HCT116 (cell line): ENCODE data around the gene TMEM215. TPM values are rescaled to one million over a fixed set of nuclear protein-coding genes. Genes with fewer than 3 reads are reported as not detected.

ENCODE experiments used
- ATAC-seq: fragments of 200-7000 bp; cut with Tn5 transposase; 2 replicates; pipeline ENCODE4 v1.9.1; 2020; ENCODE audit warnings: mild to moderate bottlenecking, moderate library complexity
- BruUV-seq: library from RNA; stranded (reverse); fragments of 400-500 nt; replicated peaks from 2 replicates; lab custom pipeline; 2021; lab: Mats Ljungman, UMichigan
- CTCF ChIA-PET: fragments of 300-600 bp; sonication (Branson Sonifier 250); formaldehyde crosslinking; loops from one replicate; lab custom pipeline; 2021; ENCODE audit warnings: antibody characterized with exemption; lab: Charles Lee
- POLR2A ChIA-PET: fragments of 300-600, 350-600 bp; sonication (Branson Sonifier 250); formaldehyde crosslinking; loops from one replicate; lab custom pipeline; 2021; ENCODE audit warnings: antibody characterized with exemption; lab: Charles Lee
- RAD21 ChIA-PET, 2 experiments: fragments of 300-600 bp; sonication (Branson Sonifier 250); formaldehyde crosslinking; loops; one replicate each; lab custom pipeline; 2023; ENCODE audit warnings: low total read pairs in 2 of 2; ENCODE audit not compliant: uncharacterized antibody in 2 of 2, unreplicated experiment in 2 of 2, low non-redundant PET in 1 of 2; lab: Charles Lee
- DNase-seq: peaks from one replicate; pipeline ENCODE4 v3.0.0-alpha.2; 2010; ENCODE audit warnings: low read depth, low spot score
- H2AFZ ChIP-seq: fragments of 200-600 bp; shearing (Covaris generic), sonication (generic); 2 replicates; pipeline ENCODE4 v1.6.1; 2017; ENCODE audit warnings: low read depth, mixed run types, mixed read lengths, antibody characterized with exemption, low read length; ENCODE audit not compliant: poor library complexity, severe bottlenecking
- H3K27ac ChIP-seq: 2 replicates; pipeline ENCODE4 v1.5.1; 2012; ENCODE audit warnings: low read depth, low read length
- H3K27me3 ChIP-seq: fragments of 200-600 bp; sonication (generic); 2 replicates; pipeline ENCODE4 v1.6.1; 2016; ENCODE audit warnings: mixed run types, low read length, mixed read lengths; ENCODE audit not compliant: insufficient read depth
- H3K36me3 ChIP-seq, 2 experiments: fragments of 200-500 bp in 1 of 2; fragments of 200-600 bp in 1 of 2; sonication (Bioruptor generic) in 1 of 2; sonication (generic) in 1 of 2; 2 replicates each; pipeline versions ENCODE4 v1.5.1 to v1.6.1; 2014 to 2016; ENCODE audit warnings: low read length in 2 of 2, inconsistent platforms in 1 of 2, mixed read lengths in 1 of 2, mixed run types in 1 of 2; ENCODE audit not compliant: insufficient read depth in 2 of 2, control insufficient read depth in 1 of 2
- H3K4me1 ChIP-seq, 2 experiments: fragments of 200-600 bp in 1 of 2; sonication (generic) in 1 of 2; 2 replicates each; pipeline versions ENCODE4 v1.5.1 to v1.6.1; 2012 to 2017; ENCODE audit warnings: low read length in 2 of 2, inconsistent platforms in 1 of 2, mild to moderate bottlenecking in 1 of 2, mixed read lengths in 1 of 2, mixed run types in 1 of 2, moderate library complexity in 1 of 2; ENCODE audit not compliant: insufficient read depth in 2 of 2, control insufficient read depth in 1 of 2
- H3K4me2 ChIP-seq: fragments of 200-600 bp; sonication (generic); 2 replicates; pipeline ENCODE4 v1.6.1; 2017; ENCODE audit warnings: mixed run types, low read length, mixed read lengths
- H3K4me3 ChIP-seq, 2 experiments: fragments of 200-600 bp in 1 of 2; sonication (generic) in 1 of 2; replicated peaks in 1 of 2; 2 replicates each; pipeline ENCODE4 v1.5.1; 2011 to 2016; ENCODE audit warnings: low read length in 2 of 2, control low read depth in 1 of 2, low read depth in 1 of 2, mild to moderate bottlenecking in 1 of 2, mixed read lengths in 1 of 2, mixed run types in 1 of 2
- H3K79me2 ChIP-seq: fragments of 200-600 bp; sonication (generic); 2 replicates; pipeline ENCODE4 v1.6.1; 2017; ENCODE audit warnings: mild to moderate bottlenecking, mixed run types, low read length, moderate library complexity, mixed read lengths; ENCODE audit not compliant: insufficient read depth
- H3K9ac ChIP-seq: fragments of 200-600 bp; sonication (generic); 2 replicates; pipeline ENCODE4 v1.6.1; 2016; ENCODE audit warnings: low read length, mixed read lengths
- H3K9me2 ChIP-seq: fragments of 200-600 bp; sonication (generic), shearing (Covaris generic); 2 replicates; pipeline ENCODE4 v1.6.1; 2017; ENCODE audit warnings: mixed run types, mild to moderate bottlenecking, moderate library complexity; ENCODE audit not compliant: insufficient read depth
- H3K9me3 ChIP-seq, 2 experiments: fragments of 200-500 bp in 1 of 2; fragments of 200-600 bp in 1 of 2; sonication (Bioruptor generic) in 1 of 2; sonication (generic) in 1 of 2; 2 replicates each; pipeline ENCODE4 v1.6.1; 2014 to 2017; ENCODE audit warnings: low read length in 2 of 2, mixed read lengths in 2 of 2, inconsistent platforms in 1 of 2, low read depth in 1 of 2, mild to moderate bottlenecking in 1 of 2, mixed run types in 1 of 2, moderate library complexity in 1 of 2; ENCODE audit not compliant: control insufficient read depth in 1 of 2, insufficient read depth in 1 of 2
- H4K20me1 ChIP-seq: fragments of 200-600 bp; sonication (generic), shearing (Covaris generic); 2 replicates; pipeline ENCODE4 v1.6.1; 2017; ENCODE audit warnings: mixed run types, mild to moderate bottlenecking, moderate library complexity; ENCODE audit not compliant: insufficient read depth
- CBX3 ChIP-seq: IDR thresholded peaks from 2 replicates; pipeline ENCODE4 v1.6.1; 2012; ENCODE audit warnings: low read depth
- CEBPB ChIP-seq: IDR thresholded peaks from 2 replicates; pipeline ENCODE4 v1.6.1; 2012; ENCODE audit warnings: low read depth
- JUND ChIP-seq: IDR thresholded peaks from 2 replicates; pipeline ENCODE4 v1.6.1; 2012
- POLR2A ChIP-seq: IDR thresholded peaks from 2 replicates; pipeline ENCODE4 v1.7.0; 2011; ENCODE audit warnings: borderline replicate concordance; ENCODE audit not compliant: insufficient read depth, insufficient read length; ENCODE audit errors: extremely low read depth
- RAD21 ChIP-seq: IDR thresholded peaks from 2 replicates; pipeline ENCODE4 v1.6.1; 2012; ENCODE audit warnings: low read depth, mild to moderate bottlenecking
- SIN3A ChIP-seq: IDR thresholded peaks from 2 replicates; pipeline ENCODE4 v1.6.1; 2012; ENCODE audit warnings: low read depth
- SP1 ChIP-seq: IDR thresholded peaks from 2 replicates; pipeline ENCODE4 v1.6.1; 2012; ENCODE audit warnings: low read depth
- TCF7L2 ChIP-seq: IDR thresholded peaks from 2 replicates; pipeline ENCODE4 v1.7.0; 2011; ENCODE audit warnings: borderline replicate concordance, inconsistent platforms; ENCODE audit not compliant: insufficient read depth, insufficient read length; ENCODE audit errors: extremely low read depth
- YY1 ChIP-seq: IDR thresholded peaks from 2 replicates; pipeline ENCODE4 v1.6.1; 2011; ENCODE audit warnings: low read length, low read depth, moderate library complexity, mild to moderate bottlenecking; ENCODE audit not compliant: insufficient replicate concordance; ENCODE audit errors: extremely low read depth
- ZFX ChIP-seq: fragments of 450-650 bp; IDR thresholded peaks from 2 replicates; pipeline ENCODE4 v1.6.1; 2017
- ZNF274 ChIP-seq: fragments of 200-500 bp; sonication (Bioruptor generic); IDR thresholded peaks from 2 replicates; pipeline ENCODE4 v1.6.1; 2014; ENCODE audit warnings: mild to moderate bottlenecking, low read depth, low read length, inconsistent platforms
- intact Hi-C: fragments of 100-400 bp; cut with micrococcal nuclease; formaldehyde crosslinking; loops from 2 replicates; pipeline ENCODE4 v1.10.0; 2022
- total RNA-seq: library from RNA; stranded (reverse); gene quantifications from one replicate; pipeline ENCODE4 v1.2.1, GENCODE V29; 2021; ENCODE audit not compliant: unreplicated experiment
- TF ChIP-seq, protein P1 (sequence below): IDR thresholded peaks from 2 replicates; pipeline ENCODE4 v1.6.1; 2012; ENCODE audit warnings: low read depth

Gene TMEM215
- total RNA-seq, 1 experiment from 2014 or later = not detected

DNA sequence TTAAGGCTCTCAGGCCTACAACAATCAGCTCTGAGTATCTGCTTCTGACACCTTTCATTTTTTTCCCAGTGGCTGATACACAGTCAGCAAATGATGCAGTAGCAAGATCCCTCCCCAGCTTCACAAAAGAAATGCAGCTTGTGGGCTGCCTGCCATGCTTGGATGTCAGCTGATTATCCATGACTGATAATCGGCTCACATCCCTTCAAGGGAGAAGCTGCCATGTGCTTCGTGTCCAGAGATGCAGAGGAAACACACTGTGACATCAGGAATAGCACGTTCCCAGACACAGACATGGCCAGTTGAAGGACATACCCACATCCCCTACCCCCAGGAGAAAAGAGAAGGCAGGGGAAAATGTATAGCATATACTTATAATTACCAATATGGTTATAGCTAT is 27.9 kb downstream of the TMEM215 start:
- ATAC-seq (no peak), DNase-seq (no peak)
- Histone ChIP-seq H4K20me1 (no peaks in the 10 kb centered on the region), H3K4me1 (no peaks in the 10 kb centered on the region), H3K9me2 (no peaks in the 10 kb centered on the region), H3K79me2 (no peaks in the 10 kb centered on the region), H3K27ac (no peak overlapping the region), H3K9ac (no peak overlapping the region), H3K9me3 (no peaks in the 10 kb centered on the region), H3K36me3 (no peaks in the 10 kb centered on the region), H3K4me2 (no peak overlapping the region), H3K4me3 (no peak overlapping the region), H2AFZ (no peak overlapping the region), H3K27me3 (peaks cover 6% of the 10 kb centered on the region; the same call in 1 of the 2 replicates)
- ChIA-PET POLR2A (no interaction called here), RAD21 (no interaction called here), CTCF (no interaction called here)
- intact Hi-C loops = loop anchor here (5.0 kb wide), 1 partner anchor 36 kb away; no protein-coding TSS in a partner anchor
- no TSS peak for BruUV-seq
- TF ChIP-seq SP1 = no peak

DNA sequence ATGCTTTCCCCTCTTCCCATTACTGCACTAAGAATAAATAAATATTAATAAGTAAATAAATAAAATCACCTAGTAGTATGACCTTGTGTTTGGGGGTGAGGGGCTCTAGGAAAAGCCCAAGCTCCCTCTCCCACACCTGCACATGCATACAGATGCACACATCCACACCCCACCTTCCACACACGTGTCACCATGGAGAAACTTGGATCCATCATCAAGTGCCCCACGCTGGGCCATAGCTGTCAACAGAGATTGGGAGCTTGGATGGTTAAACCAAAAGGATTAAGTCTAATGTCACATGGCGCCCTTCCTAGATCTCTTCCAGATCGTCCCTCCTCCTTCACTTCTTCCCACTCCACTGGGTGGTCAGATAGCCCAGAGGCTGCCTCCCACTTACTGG is 37.0 kb downstream of the TMEM215 start:
- H3K4me3 ChIP-seq = no peak overlapping the region
- intact Hi-C loops = loop anchor here (5.0 to 10.0 kb wide), 2 partner anchors 33 to 236 kb away; no protein-coding TSS in a partner anchor
- no peak overlapping the region for H2AFZ ChIP-seq
- no peaks in the 10 kb centered on the region for H3K9me3 ChIP-seq
- H3K9ac ChIP-seq = no peak overlapping the region
- ChIA-PET RAD21 (no interaction called here), CTCF (no interaction called here), POLR2A (no interaction called here)
- H3K79me2 ChIP-seq = no peaks in the 10 kb centered on the region
- H3K27ac ChIP-seq = no peak overlapping the region
- TF ChIP-seq CEBPB (no peak), RAD21 (no peak)
- DNase-seq = no peak
- BruUV-seq = no TSS peak
- no peaks in the 10 kb centered on the region for H3K36me3 ChIP-seq
- peaks cover 67% of the 10 kb centered on the region for H3K27me3 ChIP-seq
- no peaks in the 10 kb centered on the region for H3K4me1 ChIP-seq
- no peak for ATAC-seq
- H4K20me1 ChIP-seq = no peaks in the 10 kb centered on the region
- no peak overlapping the region for H3K4me2 ChIP-seq
- no peaks in the 10 kb centered on the region for H3K9me2 ChIP-seq

DNA sequence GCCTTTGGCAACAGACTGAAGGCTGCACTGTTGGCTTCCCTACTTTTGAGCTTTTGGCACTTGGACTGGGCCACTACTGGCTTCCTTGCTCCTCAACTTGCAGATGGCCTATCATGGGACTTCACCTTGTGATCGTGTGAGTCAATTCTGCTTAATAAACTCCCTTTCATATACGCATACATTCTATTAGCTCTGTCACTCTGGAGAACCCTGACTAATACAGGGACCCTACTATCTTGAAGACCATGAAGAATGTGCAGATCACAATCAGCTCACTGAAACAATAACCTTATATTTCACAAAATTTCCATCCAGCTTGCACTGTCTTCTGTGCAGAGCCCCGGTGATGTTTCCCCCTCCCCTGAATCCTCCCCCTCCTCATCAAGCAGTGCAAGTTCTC is 39.8 kb downstream of the TMEM215 start:
- no TSS peak for BruUV-seq
- Histone ChIP-seq H3K27ac (no peak overlapping the region), H3K4me2 (no peak overlapping the region), H3K9ac (no peak overlapping the region), H3K27me3 (peaks cover 67% of the 10 kb centered on the region), H3K36me3 (no peaks in the 10 kb centered on the region), H3K79me2 (no peaks in the 10 kb centered on the region), H2AFZ (no peak overlapping the region), H3K9me3 (no peaks in the 10 kb centered on the region), H3K4me3 (no peak overlapping the region), H3K4me1 (no peaks in the 10 kb centered on the region), H3K9me2 (no peaks in the 10 kb centered on the region), H4K20me1 (no peaks in the 10 kb centered on the region)
- CTCF ChIA-PET = no interaction called here
- RAD21 ChIA-PET = no interaction called here
- POLR2A ChIA-PET = no interaction called here
- ATAC-seq = no peak
- DNase-seq = no peak
- intact Hi-C loops = loop anchor here (5.0 to 10.0 kb wide), 2 partner anchors 36 to 238 kb away; no protein-coding TSS in a partner anchor
- no peak for TF ChIP-seq YY1
- no peak for TF ChIP-seq SP1
- no peak for TF ChIP-seq POLR2A
- TF ChIP-seq CBX3 = no peak
- TF ChIP-seq RAD21 = no peak
- TF ChIP-seq, protein P1, sequence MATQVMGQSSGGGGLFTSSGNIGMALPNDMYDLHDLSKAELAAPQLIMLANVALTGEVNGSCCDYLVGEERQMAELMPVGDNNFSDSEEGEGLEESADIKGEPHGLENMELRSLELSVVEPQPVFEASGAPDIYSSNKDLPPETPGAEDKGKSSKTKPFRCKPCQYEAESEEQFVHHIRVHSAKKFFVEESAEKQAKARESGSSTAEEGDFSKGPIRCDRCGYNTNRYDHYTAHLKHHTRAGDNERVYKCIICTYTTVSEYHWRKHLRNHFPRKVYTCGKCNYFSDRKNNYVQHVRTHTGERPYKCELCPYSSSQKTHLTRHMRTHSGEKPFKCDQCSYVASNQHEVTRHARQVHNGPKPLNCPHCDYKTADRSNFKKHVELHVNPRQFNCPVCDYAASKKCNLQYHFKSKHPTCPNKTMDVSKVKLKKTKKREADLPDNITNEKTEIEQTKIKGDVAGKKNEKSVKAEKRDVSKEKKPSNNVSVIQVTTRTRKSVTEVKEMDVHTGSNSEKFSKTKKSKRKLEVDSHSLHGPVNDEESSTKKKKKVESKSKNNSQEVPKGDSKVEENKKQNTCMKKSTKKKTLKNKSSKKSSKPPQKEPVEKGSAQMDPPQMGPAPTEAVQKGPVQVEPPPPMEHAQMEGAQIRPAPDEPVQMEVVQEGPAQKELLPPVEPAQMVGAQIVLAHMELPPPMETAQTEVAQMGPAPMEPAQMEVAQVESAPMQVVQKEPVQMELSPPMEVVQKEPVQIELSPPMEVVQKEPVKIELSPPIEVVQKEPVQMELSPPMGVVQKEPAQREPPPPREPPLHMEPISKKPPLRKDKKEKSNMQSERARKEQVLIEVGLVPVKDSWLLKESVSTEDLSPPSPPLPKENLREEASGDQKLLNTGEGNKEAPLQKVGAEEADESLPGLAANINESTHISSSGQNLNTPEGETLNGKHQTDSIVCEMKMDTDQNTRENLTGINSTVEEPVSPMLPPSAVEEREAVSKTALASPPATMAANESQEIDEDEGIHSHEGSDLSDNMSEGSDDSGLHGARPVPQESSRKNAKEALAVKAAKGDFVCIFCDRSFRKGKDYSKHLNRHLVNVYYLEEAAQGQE = no peak
- no peak for TF ChIP-seq TCF7L2
- TF ChIP-seq JUND = no peak
- TF ChIP-seq ZNF274 = no peak
- TF ChIP-seq SIN3A = no peak
- TF ChIP-seq ZFX = no peak
